Vagina (tissue), 2 donors: ENCODE measurements around the gene LRRIQ3.
A peak's percentile ranks its signal among the peaks of the same experiment; 100 is the strongest.

Source experiments
- POLR2A ChIP-seq, 2 donors: fragments of 450-650 bp; IDR thresholded peaks; one replicate each; pipeline ENCODE4 v1.6.1; 2017; ENCODE audit warnings: antibody characterized with exemption in 2 of 2, mild to moderate bottlenecking in 2 of 2, moderate library complexity in 2 of 2
- POLR2AphosphoS5 ChIP-seq, 2 donors: sonication (generic); formaldehyde crosslinking; IDR thresholded peaks; one replicate each; pipeline ENCODE4 v1.9.0; 2017; ENCODE audit warnings: antibody characterized with exemption in 2 of 2, mild to moderate bottlenecking in 2 of 2, low read depth in 1 of 2; ENCODE audit not compliant: insufficient read depth in 1 of 2
- TF ChIP-seq, protein P1 (sequence below), 3 experiments: fragments of 450-650 bp in 2 of 3; fragments of 200-600 bp in 1 of 3; sonication (generic) in 1 of 3; IDR thresholded peaks; one replicate each; pipeline ENCODE4 v1.5.1; 2017 to 2019; ENCODE audit warnings: antibody characterized with exemption in 3 of 3, mild to moderate bottlenecking in 2 of 3, moderate library complexity in 2 of 3

- TF ChIP-seq, protein P1, sequence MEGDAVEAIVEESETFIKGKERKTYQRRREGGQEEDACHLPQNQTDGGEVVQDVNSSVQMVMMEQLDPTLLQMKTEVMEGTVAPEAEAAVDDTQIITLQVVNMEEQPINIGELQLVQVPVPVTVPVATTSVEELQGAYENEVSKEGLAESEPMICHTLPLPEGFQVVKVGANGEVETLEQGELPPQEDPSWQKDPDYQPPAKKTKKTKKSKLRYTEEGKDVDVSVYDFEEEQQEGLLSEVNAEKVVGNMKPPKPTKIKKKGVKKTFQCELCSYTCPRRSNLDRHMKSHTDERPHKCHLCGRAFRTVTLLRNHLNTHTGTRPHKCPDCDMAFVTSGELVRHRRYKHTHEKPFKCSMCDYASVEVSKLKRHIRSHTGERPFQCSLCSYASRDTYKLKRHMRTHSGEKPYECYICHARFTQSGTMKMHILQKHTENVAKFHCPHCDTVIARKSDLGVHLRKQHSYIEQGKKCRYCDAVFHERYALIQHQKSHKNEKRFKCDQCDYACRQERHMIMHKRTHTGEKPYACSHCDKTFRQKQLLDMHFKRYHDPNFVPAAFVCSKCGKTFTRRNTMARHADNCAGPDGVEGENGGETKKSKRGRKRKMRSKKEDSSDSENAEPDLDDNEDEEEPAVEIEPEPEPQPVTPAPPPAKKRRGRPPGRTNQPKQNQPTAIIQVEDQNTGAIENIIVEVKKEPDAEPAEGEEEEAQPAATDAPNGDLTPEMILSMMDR (IDR thresholded peaks at IDR 0.05): no peak
- peak in 1 of 2 donors; percentile 43 for TF ChIP-seq POLR2A (IDR thresholded peaks at IDR 0.05)
- TF ChIP-seq POLR2AphosphoS5 (IDR thresholded peaks at IDR 0.05; ENCODE audit: insufficient read depth in 1 of 2, low read depth in 1 of 2): peak; percentile 81 to 89
These were observed at the start of gene LRRIQ3, which contains the start of gene FPGT for GRCh38 chr1:74197657-74198552.
